Keratinocyte (primary cell): ENCODE results near the gene EPHA3. TPM values are rescaled to one million over a fixed set of nuclear protein-coding genes. Genes with fewer than 3 reads are reported as not detected.

ENCODE experiments used
- DNase-seq: peaks from one replicate; pipeline ENCODE4 v3.0.0-alpha.2; 2011; ENCODE audit warnings: low read depth, missing footprints, low spot score
- FAIRE-seq: peaks from 2 replicates; lab custom pipeline; 2011; peaks lifted over from hg19 to GRCh38; lab: Jason Lieb, UNC
- H2AFZ ChIP-seq: 2 replicates; pipeline ENCODE4 v1.6.0; 2012; ENCODE audit warnings: low read length, control low read depth, inconsistent platforms; ENCODE audit not compliant: control insufficient read depth
- H3K27ac ChIP-seq: 2 replicates; pipeline ENCODE4 v1.5.1; 2011; ENCODE audit warnings: low read length; ENCODE audit not compliant: control insufficient read depth, insufficient read depth
- H3K27me3 ChIP-seq: 3 replicates; pipeline ENCODE4 v1.6.0; 2011; ENCODE audit warnings: low read length; ENCODE audit not compliant: control insufficient read depth, insufficient read depth; ENCODE audit errors: extremely low read depth
- H3K36me3 ChIP-seq, 2 experiments: 2 replicates in 1 of 2; 3 replicates in 1 of 2; pipeline ENCODE4 v1.5.1; 2011; ENCODE audit warnings: low read length in 2 of 2, mild to moderate bottlenecking in 1 of 2; ENCODE audit not compliant: control insufficient read depth in 2 of 2, insufficient read depth in 2 of 2; ENCODE audit errors: extremely low read depth in 1 of 2
- H3K4me1 ChIP-seq: 3 replicates; pipeline ENCODE4 v1.5.1; 2011; ENCODE audit warnings: low read length; ENCODE audit not compliant: control insufficient read depth, insufficient read depth; ENCODE audit errors: extremely low read depth
- H3K4me2 ChIP-seq: 3 replicates; pipeline ENCODE4 v1.6.0; 2011; ENCODE audit warnings: low read depth, low read length; ENCODE audit not compliant: control insufficient read depth, insufficient read depth; ENCODE audit errors: extremely low read depth
- H3K4me3 ChIP-seq, 3 experiments: fragments of 200-600 bp in 1 of 3; sonication (generic) in 1 of 3; 2 replicates in 2 of 3; 3 replicates in 1 of 3; pipeline ENCODE4 v1.5.1; 2011 to 2016; ENCODE audit warnings: low read length in 3 of 3, mild to moderate bottlenecking in 3 of 3, control low read depth in 2 of 3, inconsistent platforms in 1 of 3, low read depth in 1 of 3, mixed read lengths in 1 of 3, mixed run types in 1 of 3, moderate library complexity in 1 of 3; ENCODE audit not compliant: control insufficient read depth in 2 of 3, insufficient read depth in 2 of 3; ENCODE audit errors: extremely low read depth in 1 of 3
- H3K79me2 ChIP-seq: 2 replicates; pipeline ENCODE4 v1.6.0; 2012; ENCODE audit warnings: low read length; ENCODE audit not compliant: control insufficient read depth, insufficient read depth
- H3K9ac ChIP-seq: 3 replicates; pipeline ENCODE4 v1.6.0; 2011; ENCODE audit warnings: low read length; ENCODE audit not compliant: control insufficient read depth, insufficient read depth; ENCODE audit errors: extremely low read depth
- H3K9me1 ChIP-seq: 3 replicates; pipeline ENCODE4 v1.6.0; 2011; ENCODE audit warnings: low read length; ENCODE audit not compliant: control insufficient read depth, insufficient read depth; ENCODE audit errors: extremely low read depth
- H3K9me3 ChIP-seq: 2 replicates; pipeline ENCODE4 v1.5.1; 2012; ENCODE audit warnings: low read depth, low read length; ENCODE audit not compliant: control insufficient read depth
- H4K20me1 ChIP-seq: 3 replicates; pipeline ENCODE4 v1.6.0; 2011; ENCODE audit warnings: low read length; ENCODE audit not compliant: control insufficient read depth, insufficient read depth; ENCODE audit errors: extremely low read depth
- CTCF ChIP-seq, 3 experiments: IDR thresholded peaks in 1 of 3; conservative IDR thresholded peaks in 1 of 3; optimal IDR thresholded peaks in 1 of 3; 2 replicates in 2 of 3; 3 replicates in 1 of 3; pipeline versions ENCODE3 to v1.5.1; 2011; ENCODE audit warnings: low read length in 3 of 3, mild to moderate bottlenecking in 3 of 3, moderate library complexity in 2 of 3, control low read depth in 1 of 3, inconsistent platforms in 1 of 3; ENCODE audit not compliant: insufficient read depth in 2 of 3; ENCODE audit errors: extremely low read depth in 1 of 3
- EZH2 ChIP-seq: IDR thresholded peaks from one replicate; pipeline ENCODE4 v1.6.1; 2012; ENCODE audit warnings: inconsistent platforms, mild to moderate bottlenecking, low read length, moderate library complexity
- dilution Hi-C: fragments of 300-500 bp; cut with MboI; formaldehyde crosslinking; loops from one replicate; pipeline ENCODE4 v1.7.0; 2020; ENCODE audit warnings: low sequenced_read_pairs; ENCODE audit not compliant: extremely low pct_ligation_motif_present
- polyA plus RNA-seq, 5 experiments: library from polyadenylated mRNA; depleted of rRNA in 3 of 5; stranded (reverse) in 3 of 5; stranded (forward) in 1 of 5; unstranded in 1 of 5; fragments of >200 nt; gene quantifications; 1 replicate in 1 of 5; 2 replicates in 3 of 5; 3 replicates in 1 of 5; pipeline versions ENCODE4 v1.2.1 to v1.2.3, GENCODE V29; 2011 to 2012; ENCODE audit warnings: missing spikeins in 2 of 5, low read depth in 1 of 5, low replicate concordance in 1 of 5

The EPHA3 gene
- polyA plus RNA-seq, 1 donor (not counting 4 experiments of a cell fraction or from before 2014, with no cell fraction given): 0.13 TPM

DNA sequence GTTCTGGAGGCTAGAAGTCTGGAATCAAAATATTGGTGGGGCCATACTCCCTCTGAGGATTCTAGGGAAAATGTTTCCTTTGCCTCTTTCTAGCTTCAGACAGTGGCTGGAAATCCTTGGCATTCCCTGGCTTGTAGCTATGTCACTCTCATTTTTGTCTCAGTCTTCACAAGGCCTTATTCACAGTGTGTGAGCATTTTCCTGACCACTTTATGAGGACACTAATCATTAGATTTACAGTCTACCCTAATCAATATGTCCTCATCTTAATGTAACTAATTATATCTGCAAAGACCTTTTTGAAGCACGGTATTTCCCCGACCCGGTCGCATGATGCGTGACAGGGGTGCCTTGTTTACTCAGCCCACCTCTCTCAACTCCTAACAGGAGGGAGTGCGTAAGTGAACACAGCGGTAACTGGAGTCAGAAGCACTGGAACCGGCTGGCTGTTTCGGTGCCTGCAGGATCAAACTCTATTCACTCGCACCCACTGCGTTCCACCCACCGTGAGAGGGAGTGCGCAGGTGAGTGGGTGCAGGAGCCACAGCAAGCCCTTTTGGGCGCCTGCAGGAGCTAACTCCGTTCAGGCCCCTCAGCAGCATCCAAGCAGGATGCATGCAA is 155.0 kb downstream of the EPHA3 start:
- H3K4me1 ChIP-seq: no peaks in the 10 kb centered on the region
- dilution Hi-C loops: no loop called here
- no peak for DNase-seq

DNA sequence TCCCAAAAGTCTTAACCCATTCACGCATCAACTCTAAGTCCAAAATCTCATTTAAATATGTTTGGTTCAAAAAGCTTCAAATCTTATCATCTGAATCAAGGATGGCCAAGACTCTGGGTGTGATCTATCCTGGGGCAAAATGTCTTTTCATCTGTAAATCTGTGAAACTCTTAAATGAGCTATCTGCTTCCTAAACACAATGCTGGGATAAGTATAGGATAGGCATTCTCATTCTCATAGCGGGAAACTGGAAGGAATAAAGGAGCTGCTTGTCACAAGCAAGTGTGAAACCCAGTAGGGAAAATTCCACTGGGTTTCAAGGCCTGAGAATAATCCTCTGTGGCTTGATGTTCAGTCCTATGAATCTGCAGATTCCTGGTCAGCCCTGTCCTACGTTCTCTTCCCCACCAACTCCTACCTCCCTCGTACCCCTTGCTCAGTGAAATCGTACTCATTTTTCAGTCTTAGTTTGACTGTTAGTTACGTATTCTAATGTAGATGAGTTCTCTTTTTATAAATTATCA is 156.7 kb downstream of the EPHA3 start:
- Histone ChIP-seq H4K20me1 (no peaks in the 10 kb centered on the region), H3K36me3 (no peaks in the 10 kb centered on the region), H3K27me3 (no peaks in the 10 kb centered on the region), H3K9me3 (no peaks in the 10 kb centered on the region), H3K9me1 (no peaks in the 10 kb centered on the region), H3K4me3 (no peak overlapping the region), H3K4me2 (no peak overlapping the region), H3K9ac (no peak overlapping the region), H2AFZ (no peak overlapping the region), H3K27ac (no peak overlapping the region), H3K4me1 (no peaks in the 10 kb centered on the region), H3K79me2 (no peaks in the 10 kb centered on the region)
- FAIRE-seq (no peak), DNase-seq (no peak)
- dilution Hi-C loops: no loop called here
- TF ChIP-seq CTCF (optimal IDR thresholded peaks at IDR 0.05 in 1 of 3, IDR thresholded peaks at IDR 0.05 in 1 of 3, conservative IDR thresholded peaks at IDR 0.05 in 1 of 3; ENCODE audit: extremely low read depth in 1 of 3, insufficient read depth in 2 of 3, low read length in 3 of 3) (no peak), EZH2 (no peak)

More for the DNA sequence above, 155.0 kb downstream of the EPHA3 start:
- H3K27ac ChIP-seq: no peak overlapping the region
- FAIRE-seq: no peak
- H3K9me3 ChIP-seq: no peaks in the 10 kb centered on the region
- H4K20me1 ChIP-seq: no peaks in the 10 kb centered on the region
- no peak overlapping the region for H2AFZ ChIP-seq
- H3K9me1 ChIP-seq: no peaks in the 10 kb centered on the region
- H3K4me3 ChIP-seq: no peak overlapping the region
- no peak overlapping the region for H3K4me2 ChIP-seq
- H3K79me2 ChIP-seq: no peaks in the 10 kb centered on the region
- no peaks in the 10 kb centered on the region for H3K27me3 ChIP-seq
- TF ChIP-seq EZH2 (no peak), CTCF (optimal IDR thresholded peaks at IDR 0.05 in 1 of 3, IDR thresholded peaks at IDR 0.05 in 1 of 3, conservative IDR thresholded peaks at IDR 0.05 in 1 of 3; ENCODE audit: extremely low read depth in 1 of 3, insufficient read depth in 2 of 3, low read length in 3 of 3) (no peak)
- H3K9ac ChIP-seq: no peak overlapping the region
- H3K36me3 ChIP-seq: no peaks in the 10 kb centered on the region
